ENCODE data around the gene C18orf32.
"Not testable (repeated sequence)": the region's sequence is repeated elsewhere in the genome, so short reads cannot be mapped to it uniquely, and the experiment has no call there.

The C18orf32 gene

DNA sequence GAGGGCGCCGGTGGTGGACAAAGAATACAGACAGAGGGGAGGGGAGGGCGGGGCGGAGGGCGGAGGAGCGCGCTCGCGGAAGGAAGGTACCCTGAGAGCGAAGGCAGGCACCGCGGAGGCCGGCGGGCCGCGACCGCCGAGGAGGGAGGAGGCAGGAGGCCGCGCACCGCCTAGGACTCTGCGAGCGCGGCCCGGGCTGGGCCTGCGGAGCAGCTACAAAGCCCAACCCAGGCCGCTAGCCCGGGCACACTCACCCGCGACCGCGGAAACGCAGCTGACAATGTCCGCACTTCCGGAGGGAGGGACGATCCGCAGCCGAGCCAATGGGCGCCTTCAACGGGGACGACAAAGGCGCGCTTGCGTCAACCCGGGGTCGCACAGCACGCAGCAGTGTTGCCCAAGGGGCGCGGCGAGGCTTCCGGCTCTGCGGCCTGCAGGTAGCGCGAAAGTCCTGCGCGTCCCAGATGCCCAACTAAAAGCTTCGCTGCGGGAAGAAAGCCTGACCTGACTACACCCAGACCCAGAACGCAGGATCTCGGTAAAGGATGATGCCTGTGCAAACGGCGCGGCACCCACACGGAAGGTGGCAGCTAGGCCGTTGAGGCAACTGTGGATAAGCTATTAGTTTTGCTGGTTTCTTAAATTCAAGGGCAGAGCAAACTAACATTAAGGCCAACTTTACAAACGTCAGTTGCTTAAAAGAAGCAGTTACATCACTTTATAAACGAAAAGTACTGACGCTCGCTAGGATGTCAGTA, at the start of gene C18orf32:
TSS of gene C18orf32 (minus strand) at position 282 of the 758 bp plus-strand sequence. CDS start 3,486 bp downstream, outside the sequence.
- peak; percentile 66 to 71 for DNase-seq (ENCODE audit: low read depth in 2 of 2)

DNA sequence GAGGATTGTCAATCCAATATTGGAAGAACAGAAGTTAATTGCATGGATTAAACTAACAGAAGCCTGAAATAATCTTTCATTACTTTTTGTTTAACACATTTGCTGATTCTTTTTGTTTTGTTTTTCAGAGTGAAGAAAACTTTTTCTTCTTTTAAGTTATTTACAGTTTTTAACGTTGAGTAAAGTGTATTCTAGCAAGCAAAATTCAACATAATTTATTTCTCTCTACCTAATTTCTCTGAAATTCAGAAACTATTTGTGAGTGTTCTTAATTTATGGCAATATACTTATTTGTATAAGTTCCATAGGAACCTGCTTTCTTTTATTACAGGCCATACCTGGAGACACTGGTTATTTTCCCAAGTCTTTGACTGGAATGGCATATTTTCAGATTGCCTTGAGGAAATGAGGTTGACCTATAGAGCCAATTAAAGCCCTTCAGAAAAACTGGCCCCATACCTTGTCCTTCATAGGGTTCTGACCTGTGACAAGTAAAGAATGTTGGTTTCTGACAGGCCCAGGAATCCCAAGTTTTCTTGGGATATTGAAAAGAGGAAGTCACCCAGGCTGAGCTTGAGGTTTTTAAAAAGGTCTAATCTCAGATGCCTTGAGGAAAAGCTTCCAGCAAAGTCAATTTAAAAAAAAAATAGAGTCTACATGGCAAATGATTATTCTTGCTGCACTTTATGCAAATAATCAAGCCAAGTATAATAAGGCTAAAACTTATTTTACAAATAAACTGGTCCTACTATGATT, 48.0 kb upstream of the C18orf32 start:
- no peak for DNase-seq (ENCODE audit: low read depth in 2 of 2)

DNA sequence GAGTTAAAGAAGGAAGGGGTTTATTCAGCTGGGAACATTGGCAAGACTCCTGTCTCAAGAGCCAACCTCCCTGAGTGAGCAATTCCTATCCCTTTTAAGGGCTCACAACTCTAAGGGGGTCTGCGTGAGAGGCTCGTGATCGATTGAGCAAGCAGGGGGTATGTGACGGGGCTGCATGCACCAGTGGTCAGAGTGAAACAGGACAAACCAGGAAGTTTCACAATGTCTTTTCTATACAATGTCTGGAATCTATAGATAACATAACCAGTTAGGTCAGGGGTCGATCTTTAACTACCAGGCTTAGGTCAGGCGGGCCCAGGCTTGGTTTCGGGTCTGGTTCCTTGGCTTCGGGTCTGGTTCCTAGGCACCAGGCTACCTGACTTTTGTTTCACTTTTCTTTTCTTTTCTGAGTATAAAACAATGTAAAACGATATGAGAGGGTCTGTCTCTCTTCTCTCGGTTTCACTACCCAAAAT, 44.7 kb upstream of the C18orf32 start:
- DNase-seq (ENCODE audit: low read depth in 2 of 2), result no peak

DNA sequence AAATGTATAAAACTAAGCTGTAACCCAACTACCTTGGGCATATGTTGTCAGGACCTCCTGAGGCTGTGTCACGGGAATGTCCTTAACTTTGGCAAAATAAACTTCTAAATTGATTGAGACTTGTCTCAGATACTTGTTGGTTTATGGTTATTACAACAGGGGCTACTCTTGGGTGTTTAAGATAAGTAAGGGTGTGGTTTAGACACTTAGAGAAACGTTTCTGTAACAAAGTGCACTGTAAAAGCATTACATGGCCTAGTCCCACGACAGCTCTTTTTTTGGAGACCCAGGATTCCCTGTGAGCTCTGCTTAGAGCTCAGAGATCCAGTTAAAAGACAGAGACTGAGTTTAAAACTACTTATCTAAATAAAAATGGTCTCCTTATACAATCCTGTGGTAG, 42.6 kb upstream of the C18orf32 start:
- DNase-seq (ENCODE audit: low read depth in 2 of 2), result no peak

DNA sequence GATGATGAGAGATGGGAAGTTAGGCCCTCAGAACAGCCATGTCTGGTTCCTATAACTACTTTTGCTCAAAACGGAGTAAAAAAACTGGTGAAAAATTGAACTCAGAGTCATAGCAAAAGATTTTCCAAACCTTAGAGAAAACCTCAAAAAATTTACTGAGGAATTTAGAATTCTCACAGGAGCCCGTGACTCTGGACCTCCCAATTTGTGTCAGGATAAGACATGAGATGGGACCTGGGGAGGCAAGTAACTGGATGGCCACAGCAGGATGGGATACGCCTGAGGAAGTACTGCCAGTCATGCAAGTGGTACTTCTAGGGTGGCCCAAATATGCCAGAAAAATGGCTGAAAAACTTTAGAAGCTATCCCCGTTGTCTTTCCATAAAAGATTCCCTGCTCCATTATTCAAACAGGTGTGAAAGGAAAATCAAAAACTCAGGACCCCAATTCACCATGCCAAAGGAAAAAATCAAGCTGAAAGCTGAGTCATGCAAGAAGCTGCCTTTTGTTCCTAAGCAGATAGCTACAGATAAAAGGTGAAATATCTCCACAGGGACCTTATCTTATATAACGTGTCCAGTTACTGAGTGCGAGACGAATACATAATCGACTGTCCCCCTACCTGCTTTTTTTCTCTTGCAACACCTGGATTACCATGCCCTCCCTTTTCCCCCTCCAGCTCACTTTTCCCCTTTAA, 40.7 kb upstream of the C18orf32 start:
- DNase-seq (ENCODE audit: low read depth in 2 of 2), result no peak

DNA sequence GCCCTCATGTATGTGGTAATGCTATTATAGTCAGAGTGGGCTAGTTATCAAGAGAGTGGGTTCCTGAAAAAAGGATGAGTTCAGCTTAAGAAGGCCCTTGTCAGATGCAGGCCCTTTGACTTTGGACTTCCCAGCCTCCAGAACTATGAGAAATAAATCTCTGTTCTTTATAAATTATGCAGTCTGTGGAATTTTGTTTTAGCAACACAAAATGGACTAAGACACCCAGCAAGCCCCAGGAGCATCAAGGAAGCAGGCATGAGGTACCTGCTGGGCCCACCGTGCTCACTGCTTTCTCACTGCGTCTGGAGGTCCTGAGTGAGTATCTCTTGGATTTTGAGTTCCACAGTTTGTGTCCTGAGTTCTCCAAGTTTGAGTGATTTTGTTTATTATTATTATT, 38.9 kb upstream of the C18orf32 start:
- no peak for DNase-seq (ENCODE audit: low read depth in 2 of 2)

DNA sequence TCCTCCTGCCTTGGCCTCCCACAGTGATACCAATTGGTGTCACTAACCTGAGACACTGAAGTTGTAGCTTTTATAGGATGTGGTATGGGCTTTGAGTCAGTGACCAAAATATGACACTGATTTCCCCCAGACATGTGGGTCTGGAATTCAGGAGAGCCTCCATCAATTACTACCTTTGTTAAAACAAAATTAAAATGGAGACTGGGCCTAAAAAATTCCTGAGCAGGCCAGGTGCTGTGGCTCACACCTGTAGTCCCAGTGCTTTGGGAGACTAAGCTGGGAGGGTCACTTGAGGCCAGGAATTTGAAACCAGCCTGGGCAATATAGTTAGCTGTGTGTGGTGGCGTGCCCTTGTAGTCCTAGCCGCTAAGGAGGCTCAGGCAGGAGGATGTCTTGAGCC, 37.9 kb upstream of the C18orf32 start:
- DNase-seq (ENCODE audit: low read depth in 2 of 2), result no peak

DNA sequence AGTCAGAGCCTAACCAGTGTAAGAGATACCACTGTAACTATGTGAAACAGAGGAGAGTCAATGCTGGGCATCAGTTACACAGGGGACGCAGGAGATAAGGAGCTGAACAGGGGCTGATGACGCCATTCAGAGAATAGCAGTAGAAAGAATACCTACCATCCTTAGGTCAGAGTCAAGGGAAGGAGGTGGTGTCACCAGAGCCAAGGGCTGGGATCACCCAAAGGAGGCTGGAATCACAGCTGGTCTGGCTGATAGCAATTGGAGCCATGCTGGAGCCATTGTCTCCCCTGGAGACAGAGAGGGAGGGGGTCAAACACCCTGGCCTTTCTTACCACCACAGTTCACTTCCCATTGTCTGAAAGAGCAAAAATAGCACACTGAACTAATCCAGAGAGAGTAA, 37.3 kb upstream of the C18orf32 start:
- no peak for DNase-seq (ENCODE audit: low read depth in 2 of 2)

DNA sequence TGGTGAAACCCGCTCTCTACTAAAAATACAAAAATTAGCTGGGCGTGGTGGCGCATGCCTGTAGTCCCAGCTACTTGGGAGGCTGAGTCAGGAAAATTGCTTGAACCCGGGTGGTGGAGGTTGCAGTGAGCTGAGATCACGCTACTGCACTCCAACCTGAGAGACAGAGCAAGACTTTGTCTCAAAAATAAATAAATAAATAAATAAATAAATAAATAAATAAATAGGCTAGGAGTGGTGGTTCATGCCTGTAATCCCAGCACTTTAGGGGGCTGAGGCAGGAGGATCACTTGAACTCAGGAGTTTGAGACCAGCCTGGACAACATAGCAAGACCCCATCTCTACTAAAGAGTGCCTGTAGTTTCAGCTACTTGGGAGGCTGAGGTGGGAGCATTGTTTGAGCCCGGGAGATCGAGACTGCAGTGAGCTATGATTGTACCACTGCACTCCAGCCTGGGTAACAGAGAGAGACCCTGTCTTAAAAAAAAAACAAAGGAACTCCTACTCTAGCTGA, 36.6 kb upstream of the C18orf32 start:
- not testable (repeated sequence) for DNase-seq (ENCODE audit: low read depth in 2 of 2)

DNA sequence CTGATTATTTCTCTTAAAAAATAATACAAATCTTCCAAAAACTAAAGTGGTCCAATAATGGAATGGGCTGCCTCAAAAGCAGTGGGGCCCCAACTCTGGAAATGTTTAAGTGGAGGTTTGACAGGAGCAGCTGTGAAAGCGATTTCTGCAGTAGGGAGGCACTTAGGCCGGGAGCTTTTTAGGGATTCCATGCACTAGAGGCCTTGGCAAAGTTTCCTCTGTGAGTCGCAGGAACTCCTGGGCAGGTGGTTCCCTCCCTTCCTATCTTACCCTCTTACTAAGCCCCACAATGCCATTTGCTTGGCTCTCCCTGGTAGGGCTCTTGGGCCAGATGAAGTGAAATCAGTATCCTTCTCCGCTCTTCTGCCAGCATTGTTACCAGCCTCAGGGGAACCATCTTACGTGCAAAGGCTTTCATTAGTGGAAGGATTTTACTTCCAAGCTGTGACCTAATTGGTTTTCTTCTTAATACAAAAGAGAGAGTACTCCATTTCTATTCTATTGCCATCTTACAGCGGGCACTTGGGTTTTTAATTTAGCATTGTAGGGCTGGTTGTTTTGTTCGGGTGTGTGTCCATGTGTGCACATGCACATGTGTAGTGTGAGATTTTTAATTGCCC, 34.3 kb upstream of the C18orf32 start:
- DNase-seq (ENCODE audit: low read depth in 2 of 2), result no peak

DNA sequence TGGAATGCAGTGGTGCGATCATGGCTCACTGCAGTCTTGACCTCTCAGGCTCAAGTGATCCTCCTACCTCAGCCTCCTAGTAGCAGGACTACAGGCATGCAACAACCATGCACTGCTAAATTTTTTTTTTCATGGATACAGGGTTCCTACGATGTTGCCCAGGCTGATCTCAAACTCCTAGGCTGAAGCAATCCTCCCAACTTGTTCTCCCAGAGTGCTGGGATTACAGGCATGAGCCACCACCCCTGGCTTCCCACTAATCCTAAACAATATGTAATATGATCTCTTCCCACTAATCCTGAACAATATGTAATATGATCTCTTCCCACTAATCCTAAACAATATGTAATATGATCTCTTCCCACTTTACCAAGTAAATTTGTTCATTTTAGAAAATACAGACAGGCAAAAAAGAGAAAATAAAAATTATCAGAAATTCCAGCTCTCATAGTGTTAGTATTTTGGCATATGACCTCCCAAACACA, 33.7 kb upstream of the C18orf32 start:
- peak; percentile 15 to 20 for DNase-seq (ENCODE audit: low read depth in 2 of 2)

DNA sequence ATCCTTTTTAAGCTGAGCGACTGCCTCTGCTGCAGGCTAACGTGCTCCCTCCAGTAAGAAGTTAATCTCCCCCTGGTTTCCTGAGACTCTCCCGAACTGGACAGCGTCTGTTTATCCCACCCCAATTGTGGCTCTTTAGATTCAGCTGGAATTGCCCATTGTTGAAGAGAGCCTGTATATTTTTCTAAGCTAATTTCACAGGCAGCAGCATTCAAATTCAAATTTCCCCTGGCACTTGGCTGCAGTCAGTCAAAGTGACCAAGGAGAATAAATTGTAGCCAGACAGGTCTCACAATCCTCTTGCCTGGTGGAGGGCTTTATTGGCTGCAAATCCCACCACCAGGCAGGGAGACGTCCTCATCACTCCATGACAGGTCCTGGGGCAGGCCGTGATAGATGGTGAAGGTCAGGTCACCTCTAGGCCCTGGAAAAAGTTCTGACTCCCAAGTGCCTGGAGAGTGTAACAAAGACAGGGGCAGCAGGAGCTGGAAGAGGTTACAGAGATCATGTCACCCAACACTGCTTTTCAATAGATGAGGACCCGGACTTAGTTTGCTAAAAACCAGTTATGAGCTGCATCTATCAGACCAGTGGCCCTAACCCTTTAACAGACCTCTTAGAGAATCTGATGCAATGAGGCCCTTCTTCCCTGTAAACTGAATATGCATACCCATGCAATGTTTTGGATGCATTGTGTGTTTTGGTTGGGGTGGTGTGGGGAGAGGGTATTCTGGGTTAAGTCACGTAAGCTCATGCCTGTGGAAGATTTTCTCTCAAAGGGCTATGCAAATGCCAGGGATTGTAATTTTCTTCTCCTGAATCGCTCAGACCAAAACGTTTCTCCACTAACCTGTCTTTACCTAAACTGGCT, 32.3 kb upstream of the C18orf32 start:
- DNase-seq (ENCODE audit: low read depth in 2 of 2), result no peak

DNA sequence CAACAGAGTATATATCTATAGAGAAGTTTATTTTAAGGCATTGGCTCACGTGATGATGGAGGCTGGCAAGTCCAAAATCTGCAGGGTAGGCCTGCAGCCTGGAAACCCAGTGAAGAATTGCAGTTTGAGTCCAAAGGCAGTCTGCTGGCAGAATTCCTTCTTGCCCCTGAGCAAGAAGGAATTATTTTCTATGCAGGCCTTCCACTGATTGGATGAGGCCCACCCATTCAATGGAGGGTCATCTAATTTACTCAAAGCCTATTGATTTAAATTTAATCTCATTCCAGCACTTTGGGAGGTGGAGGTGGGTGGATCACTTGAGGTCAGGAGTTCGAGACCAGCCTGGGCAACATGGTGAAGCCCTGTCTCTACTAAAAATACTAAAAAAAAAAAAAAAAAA, 30.4 kb upstream of the C18orf32 start:
- DNase-seq (ENCODE audit: low read depth in 2 of 2), result no peak

DNA sequence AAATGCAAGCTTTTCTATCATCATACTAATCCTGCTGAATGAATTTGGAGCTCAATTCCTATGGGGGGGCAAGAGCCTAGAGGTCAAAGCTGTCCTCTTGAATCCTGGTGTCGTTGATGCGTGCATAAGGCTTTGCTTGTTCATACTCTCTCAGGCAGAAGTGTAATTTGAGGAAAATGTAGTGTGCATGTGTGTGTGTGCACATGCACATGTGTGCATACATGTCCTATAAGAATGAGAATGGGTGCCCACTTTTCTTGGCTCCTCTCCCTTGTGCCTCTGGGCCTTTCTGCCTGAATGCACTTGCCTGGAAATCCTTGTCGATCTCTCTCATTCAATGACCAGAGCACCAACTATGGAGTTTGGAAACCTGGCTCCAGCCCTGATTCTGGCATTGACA, 28.5 kb upstream of the C18orf32 start:
- DNase-seq (ENCODE audit: low read depth in 2 of 2), result no peak

DNA sequence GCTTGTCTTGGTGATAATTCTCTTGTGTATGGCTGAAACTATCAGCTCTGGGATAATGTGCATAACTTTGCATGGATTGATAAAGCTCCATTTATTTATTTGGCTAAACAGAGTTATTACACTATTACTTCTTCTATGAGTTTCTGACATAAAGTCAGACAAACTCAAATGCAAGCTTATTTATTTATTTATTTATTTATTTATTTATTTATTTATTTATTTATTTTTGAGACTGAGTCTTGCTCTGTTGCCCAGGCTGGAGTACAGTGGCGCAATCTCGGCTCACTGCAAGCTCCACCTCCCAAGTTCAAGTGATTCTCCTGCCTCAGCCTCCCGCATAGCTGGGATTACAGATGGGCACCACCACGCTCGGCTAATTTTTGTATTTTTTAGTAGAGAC, 28.0 kb upstream of the C18orf32 start:
- not testable (repeated sequence) for DNase-seq (ENCODE audit: low read depth in 2 of 2)

DNA sequence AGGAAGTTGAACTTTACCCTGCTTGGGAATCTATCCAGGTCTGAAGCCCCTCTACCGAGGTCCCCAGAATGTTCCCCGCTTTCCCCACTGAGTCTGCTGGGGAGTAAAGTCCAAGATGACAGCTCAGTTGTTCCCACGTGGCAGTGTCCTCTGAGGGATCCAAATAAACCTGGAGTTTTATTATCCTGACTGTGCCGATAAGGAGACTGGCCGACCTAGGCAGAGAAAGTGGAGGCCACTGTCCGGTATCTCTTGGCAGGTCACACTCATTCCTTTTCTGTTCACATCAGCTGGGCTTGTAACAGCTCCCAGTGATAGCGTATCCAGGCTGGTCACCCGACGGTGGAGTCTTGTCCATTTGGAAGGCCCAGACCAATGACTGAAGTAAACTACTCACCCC, 27.5 kb upstream of the C18orf32 start:
- no peak for DNase-seq (ENCODE audit: low read depth in 2 of 2)

DNA sequence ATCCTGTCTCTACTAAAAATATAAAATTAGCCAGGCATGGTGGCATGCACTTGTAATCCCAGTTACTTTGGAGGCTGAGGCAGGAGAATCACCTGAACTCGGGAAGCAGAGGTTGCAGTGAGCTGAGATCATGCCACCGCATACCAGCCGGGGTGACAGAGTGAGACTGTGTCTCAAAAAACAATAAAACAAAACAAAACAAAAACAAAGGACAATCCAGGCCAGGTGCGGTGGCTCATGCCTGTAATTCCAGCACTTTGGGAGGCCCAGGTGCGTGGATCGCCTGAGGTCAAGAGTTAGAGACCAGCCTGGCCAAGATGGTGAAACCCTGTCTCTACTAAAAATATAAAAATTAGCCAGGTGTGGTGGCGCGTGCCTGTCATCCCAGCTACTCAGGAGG, 25.8 kb upstream of the C18orf32 start:
- not testable (repeated sequence) for DNase-seq (ENCODE audit: low read depth in 2 of 2)

DNA sequence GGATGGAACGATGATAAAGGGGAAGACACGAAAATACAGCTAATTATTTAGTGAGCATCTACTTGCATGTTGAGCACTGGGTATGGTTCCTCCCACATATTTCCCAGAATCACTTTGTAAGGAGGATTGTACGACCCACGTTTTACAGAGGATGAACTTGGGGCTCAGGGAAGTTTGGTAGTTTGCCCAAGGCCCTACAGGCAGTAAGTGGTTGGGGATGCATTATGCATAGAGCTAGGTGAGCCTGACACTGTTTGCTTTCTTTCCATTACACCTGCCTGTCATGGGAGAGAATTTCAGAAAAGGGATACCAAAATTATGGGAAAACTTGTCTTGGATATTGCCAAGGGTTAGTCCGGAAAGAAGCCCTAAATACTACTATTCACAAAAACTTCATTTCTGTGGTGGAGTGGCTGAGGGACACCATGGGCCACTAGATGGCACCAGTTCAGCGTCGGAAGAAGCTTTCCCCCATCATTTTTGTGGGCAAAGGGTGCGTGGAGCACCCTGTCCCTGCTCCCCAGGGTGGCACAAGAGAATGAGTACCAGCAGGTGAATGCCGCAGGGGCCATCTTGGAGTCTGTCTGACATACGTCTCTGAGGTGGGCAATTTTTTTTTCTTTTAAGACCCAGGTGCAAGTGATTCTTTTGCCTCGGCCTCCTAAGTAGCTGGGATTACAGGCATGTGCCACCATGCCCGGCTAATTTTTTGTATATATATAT, 23.5 kb upstream of the C18orf32 start:
- DNase-seq (ENCODE audit: low read depth in 2 of 2), result no peak

DNA sequence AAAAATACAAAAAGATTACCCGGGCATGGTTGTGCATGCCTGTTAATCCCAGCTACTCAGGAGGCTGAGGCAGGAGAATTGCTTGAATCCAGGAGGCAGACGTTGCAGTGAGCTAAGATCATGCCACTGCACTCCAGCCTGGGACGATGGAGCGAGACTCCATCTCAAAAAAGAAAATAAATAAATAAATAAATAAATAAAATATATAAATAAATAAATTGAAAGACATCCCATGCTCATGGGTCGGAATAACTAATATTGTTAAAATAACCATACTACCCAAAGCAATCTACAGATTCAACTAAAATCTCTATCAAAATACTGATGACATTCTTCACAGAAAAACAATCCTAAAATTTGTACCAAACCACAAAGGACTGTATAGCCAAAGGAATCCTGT, 19.4 kb upstream of the C18orf32 start:
- not testable (repeated sequence) for DNase-seq (ENCODE audit: low read depth in 2 of 2)

DNA sequence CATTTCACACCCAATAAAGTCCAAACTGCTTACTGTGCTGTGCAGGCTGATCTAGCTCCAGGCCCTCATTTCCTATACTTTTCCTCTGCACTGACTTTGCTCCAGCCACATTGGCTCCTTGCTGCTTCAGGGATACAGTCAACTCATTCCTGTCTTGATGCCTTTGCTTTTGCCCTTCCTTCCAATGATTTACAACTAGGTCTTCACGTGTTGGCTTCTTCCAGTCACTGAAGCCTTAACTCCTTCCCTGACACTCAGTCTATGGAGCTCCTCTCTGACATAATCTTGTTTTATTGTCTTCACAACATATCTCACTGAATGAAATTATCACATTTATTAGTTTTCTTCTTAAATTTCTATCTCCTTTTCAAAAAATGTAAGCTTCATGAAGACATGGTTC, 16.9 kb upstream of the C18orf32 start:
- DNase-seq (ENCODE audit: low read depth in 2 of 2), result no peak

Data from fibroblast of skin of left biceps (primary cell).